ENCODE data around the gene ITGA11.

ITGA11 gene

GRCh38 chr15:68289057-68289456, 142.9 kb downstream of the ITGA11 start:
- no peak for ATAC-seq
- TF ChIP-seq RARB (CRISPR knock-in tag; IDR thresholded peaks at IDR 0.05): no peak
- no peak for TF ChIP-seq BACH2 (CRISPR knock-in tag; IDR thresholded peaks at IDR 0.05; ENCODE audit: borderline replicate concordance)
- TF ChIP-seq TOX (CRISPR knock-in tag; IDR thresholded peaks at IDR 0.05; ENCODE audit: borderline replicate concordance): no peak
- TF ChIP-seq OSR1 (CRISPR knock-in tag; IDR thresholded peaks at IDR 0.05): no peak
- TF ChIP-seq ZFP3 (CRISPR knock-in tag; IDR thresholded peaks at IDR 0.05): no peak
- no peak for TF ChIP-seq ARNTL (CRISPR knock-in tag; IDR thresholded peaks at IDR 0.05; ENCODE audit: borderline replicate concordance, low read depth)
- no peak for TF ChIP-seq PATZ1 (CRISPR knock-in tag; IDR thresholded peaks at IDR 0.05; ENCODE audit: borderline replicate concordance)
- TF ChIP-seq ZFP30 (CRISPR knock-in tag; IDR thresholded peaks at IDR 0.05): no peak
- TF ChIP-seq TSHZ2 (CRISPR knock-in tag; IDR thresholded peaks at IDR 0.05): no peak
- TF ChIP-seq, protein P1, sequence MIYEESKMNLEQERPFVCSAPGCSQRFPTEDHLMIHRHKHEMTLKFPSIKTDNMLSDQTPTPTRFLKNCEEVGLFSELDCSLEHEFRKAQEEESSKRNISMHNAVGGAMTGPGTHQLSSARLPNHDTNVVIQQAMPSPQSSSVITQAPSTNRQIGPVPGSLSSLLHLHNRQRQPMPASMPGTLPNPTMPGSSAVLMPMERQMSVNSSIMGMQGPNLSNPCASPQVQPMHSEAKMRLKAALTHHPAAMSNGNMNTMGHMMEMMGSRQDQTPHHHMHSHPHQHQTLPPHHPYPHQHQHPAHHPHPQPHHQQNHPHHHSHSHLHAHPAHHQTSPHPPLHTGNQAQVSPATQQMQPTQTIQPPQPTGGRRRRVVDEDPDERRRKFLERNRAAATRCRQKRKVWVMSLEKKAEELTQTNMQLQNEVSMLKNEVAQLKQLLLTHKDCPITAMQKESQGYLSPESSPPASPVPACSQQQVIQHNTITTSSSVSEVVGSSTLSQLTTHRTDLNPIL (CRISPR knock-in tag; IDR thresholded peaks at IDR 0.05; ENCODE audit: low read depth): no peak
- no peak for TF ChIP-seq POU6F1 (CRISPR knock-in tag; IDR thresholded peaks at IDR 0.05; ENCODE audit: borderline replicate concordance, low read depth)

- ATAC-seq: no peak
- TF ChIP-seq, protein P1 (CRISPR knock-in tag; IDR thresholded peaks at IDR 0.05; ENCODE audit: low read depth): no peak
- TF ChIP-seq GLIS3 (CRISPR knock-in tag; IDR thresholded peaks at IDR 0.05) (no peak), ZNF565 (CRISPR knock-in tag; conservative IDR thresholded peaks at IDR 0.05; ENCODE audit: low read depth) (no peak), TCF4 (CRISPR knock-in tag; IDR thresholded peaks at IDR 0.05; ENCODE audit: borderline replicate concordance) (no peak), ARNTL (CRISPR knock-in tag; IDR thresholded peaks at IDR 0.05; ENCODE audit: borderline replicate concordance, low read depth) (no peak), RARB (CRISPR knock-in tag; IDR thresholded peaks at IDR 0.05) (no peak), ESRRG (CRISPR knock-in tag; IDR thresholded peaks at IDR 0.05) (no peak), ZC3H10 (CRISPR knock-in tag; IDR thresholded peaks at IDR 0.05) (no peak), TSHZ2 (CRISPR knock-in tag; IDR thresholded peaks at IDR 0.05) (no peak), PATZ1 (CRISPR knock-in tag; IDR thresholded peaks at IDR 0.05; ENCODE audit: borderline replicate concordance) (no peak)
Measured at GRCh38 chr15:68286256-68286655, 145.7 kb downstream of the ITGA11 start.

Data from SK-N-SH treated with all-trans-retinoic acid at 6 μM for 48 hours (cell line).